NCI-H2196 (cell line): Measurements from ENCODE around the gene SGPP1.
A peak's percentile ranks its signal among the peaks of the same experiment; 100 is the strongest.
"Not testable (repeated sequence)": the region's sequence is repeated elsewhere in the genome, so short reads cannot be mapped to it uniquely, and the experiment has no call there.

Experiments used
- DNase-seq: peaks from one replicate; lab custom pipeline; 2025; ENCODE audit not compliant: unreplicated experiment; lab: John Stamatoyannopoulos, UW

Gene SGPP1

GRCh38 chr14:63726499-63726898, 1.4 kb downstream of the SGPP1 start:
- DNase-seq: no peak

DNA sequence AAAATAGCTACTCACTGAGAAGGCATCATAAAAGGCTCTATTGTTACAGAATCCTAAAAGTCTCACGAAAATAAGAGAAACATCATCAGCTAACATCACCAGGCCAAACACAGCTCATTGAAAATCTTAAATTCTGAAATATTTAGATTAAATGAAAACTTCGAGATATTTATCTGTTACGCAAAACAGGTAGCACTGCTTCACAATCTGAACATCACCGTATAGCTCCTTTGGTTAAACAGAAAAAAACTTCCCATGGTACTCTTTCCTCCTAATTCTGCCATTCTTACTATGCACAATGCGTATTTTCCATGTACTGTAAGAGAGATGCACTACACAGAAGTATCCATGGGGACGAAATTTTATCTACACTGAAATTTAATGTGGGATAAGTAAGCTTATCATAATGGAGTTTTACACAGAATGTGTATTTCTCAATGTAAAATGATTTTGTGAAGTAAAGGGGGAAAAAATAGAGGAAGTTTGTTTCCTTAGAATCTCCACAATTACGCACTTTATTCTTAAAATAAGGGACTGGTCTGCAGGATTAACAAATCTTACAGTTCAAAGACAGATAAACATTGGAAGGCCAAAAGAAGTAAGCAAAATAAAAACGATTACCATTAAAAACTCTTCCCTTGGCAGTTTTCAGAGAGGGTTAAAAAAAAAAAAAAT, 1.9 kb downstream of the SGPP1 start:
- no peak for DNase-seq

DNA sequence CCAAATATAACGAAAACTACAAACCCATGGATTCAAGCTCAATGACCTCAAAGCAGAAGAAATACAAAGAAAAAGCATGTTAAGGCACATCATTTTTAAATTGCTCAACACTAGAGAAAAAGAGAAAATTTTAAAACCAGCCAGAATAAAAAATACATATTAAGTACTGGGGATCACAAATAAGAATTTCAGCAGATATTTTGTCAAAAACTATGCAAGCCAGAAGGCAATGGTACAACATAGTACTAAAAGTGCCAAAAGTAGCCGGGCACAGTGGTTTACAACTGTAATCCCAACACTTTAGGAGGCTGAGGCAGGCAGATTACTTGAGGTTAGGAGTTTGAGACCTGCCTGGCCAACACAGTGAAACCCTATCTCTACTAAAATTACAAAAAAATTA, 10.2 kb downstream of the SGPP1 start:
- DNase-seq: no peak

GRCh38 chr14:63715360-63715759, 12.5 kb downstream of the SGPP1 start:
- DNase-seq: no peak

- no peak for DNase-seq
Measured at GRCh38 chr14:63713764-63714163, 14.1 kb downstream of the SGPP1 start.

- no peak for DNase-seq
Measured at GRCh38 chr14:63713058-63713457, 14.8 kb downstream of the SGPP1 start.

GRCh38 chr14:63712123-63712522, 15.7 kb downstream of the SGPP1 start:
- DNase-seq: no peak

GRCh38 chr14:63710497-63710896, 17.4 kb downstream of the SGPP1 start:
- no peak for DNase-seq

DNA sequence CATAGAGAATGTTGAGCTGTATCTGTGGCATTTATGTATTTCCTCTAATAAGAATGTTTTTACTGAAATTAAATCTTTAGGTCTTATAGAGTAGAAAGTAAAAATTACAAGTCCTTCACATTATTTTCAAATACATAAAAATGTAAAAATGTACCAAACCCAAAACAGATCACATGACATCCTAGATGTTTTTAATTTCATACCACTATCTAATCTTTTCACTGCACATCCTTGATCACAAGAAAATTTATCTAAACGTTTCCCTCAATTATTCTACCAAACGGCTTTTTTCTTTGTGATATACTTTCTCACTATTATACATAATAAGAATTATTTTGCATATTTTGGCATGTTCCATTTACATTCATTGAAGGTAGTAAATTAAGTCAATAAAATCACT, 18.3 kb downstream of the SGPP1 start:
- no peak for DNase-seq

DNA sequence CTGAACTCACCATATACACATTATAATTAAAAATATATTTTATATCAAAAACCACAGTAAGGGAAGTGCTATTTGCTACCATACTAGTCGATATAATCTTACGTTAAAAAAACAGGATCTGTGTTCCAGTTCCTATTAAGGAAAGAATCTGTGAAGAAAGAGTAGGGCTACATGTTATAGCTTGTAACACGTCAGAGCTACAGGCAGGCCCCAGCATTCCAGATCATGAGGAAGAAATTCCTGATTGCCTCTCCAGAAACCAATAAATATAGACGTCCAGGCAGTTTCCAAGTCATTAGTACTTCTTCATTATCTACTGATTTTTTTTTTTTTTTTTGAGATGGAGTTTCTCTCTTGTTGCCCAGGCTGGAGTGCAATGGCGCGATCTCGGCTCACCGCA, 20.6 kb downstream of the SGPP1 start:
- DNase-seq: no peak

DNA sequence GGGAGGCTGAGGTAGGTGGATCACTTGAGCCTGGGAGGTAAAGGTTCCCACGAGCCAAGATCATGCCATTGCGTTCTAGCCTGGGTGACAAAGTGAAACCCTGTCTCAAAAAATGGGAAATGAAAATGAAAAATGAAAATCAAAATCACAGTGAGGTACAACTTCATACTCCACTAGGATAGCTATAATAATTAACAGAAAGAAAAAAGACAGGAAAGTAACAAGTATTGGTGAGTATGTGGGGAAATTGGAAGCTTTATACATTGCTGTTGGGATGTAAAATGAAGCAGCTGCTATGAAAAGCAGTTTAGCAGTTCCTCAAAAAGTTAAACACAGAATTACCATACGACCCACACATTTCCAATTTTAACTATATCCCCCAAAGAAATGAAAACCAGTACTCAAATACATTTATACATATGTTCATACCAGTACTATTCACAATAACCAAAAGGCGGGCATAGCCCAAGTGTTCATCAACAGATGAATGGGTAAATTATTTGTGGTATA, 22.2 kb downstream of the SGPP1 start:
- no peak for DNase-seq

DNA sequence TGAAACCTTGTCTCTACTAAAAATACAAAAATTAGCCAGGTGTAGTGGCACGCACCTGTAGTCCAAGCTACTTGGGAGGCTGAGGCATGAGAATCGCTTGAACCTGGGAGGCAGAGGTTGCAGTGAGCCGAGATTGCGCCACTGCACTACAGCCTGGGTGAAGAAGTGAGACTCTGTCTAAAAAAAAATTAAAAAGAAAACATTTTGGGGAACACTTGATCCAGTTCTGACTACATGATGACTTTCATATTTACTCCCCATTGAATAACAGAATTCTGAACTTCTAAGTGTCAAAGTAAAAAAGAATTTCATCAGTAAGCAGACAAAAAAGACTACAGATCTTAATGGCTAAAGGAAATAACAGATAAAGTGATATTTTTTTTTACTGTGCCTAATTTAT, 25.3 kb downstream of the SGPP1 start:
- not testable (repeated sequence) for DNase-seq

DNA sequence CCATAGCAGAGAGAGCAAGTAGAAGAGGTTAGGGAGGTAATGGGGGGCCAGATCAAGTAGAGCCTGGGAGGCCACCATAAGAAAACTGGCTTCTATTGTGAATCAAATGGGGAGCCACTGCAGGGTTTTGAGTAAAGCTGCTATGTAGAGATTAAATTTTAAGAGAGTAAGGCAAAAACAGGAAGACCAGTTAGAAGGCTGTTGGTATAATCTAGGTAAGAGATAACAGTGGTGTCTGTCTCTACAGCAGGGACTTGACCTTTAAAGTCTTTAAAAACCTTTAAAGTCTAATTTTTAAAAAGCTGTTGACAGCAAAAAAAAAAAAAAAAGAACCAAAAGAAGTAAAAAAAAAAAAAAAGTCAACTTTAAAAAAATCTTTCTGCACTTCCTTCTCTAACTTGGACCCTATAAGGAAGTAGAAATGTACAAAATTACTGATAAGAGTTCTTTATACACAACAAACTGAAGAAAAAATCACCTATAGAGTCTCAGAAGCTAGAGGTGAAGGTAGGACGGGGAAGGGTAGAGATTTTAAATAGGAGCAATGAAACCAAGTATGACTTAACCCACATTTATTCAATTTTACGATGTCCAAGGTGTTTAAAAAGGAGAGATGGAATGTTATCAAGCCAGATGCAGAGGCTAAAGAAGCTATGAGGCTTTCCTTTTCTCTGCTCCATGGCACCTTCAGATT, 26.1 kb downstream of the SGPP1 start:
- no peak for DNase-seq

- DNase-seq: no peak
Measured at GRCh38 chr14:63692310-63693020, 35.4 kb downstream of the SGPP1 start.

GRCh38 chr14:63689132-63689531, 38.7 kb downstream of the SGPP1 start:
- DNase-seq: no peak

GRCh38 chr14:63686926-63687325, 40.9 kb downstream of the SGPP1 start:
- DNase-seq: no peak

DNA sequence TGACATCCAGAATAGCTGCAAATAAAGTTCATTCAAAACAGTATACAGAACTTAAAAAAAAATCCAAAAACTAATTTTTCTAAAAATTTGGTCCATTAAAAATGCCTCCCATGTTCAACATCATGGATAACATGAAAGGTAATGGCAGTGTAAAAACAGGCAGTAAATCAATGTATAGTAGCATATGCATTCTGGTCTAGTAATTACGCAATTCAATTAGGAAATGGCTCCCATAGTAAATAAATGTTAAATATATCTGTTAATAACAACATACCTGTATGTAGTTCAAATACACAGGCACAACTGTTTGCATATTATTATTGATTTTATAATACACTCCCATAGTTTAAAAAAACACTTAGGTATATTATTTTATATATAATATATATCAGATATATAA, 42.5 kb downstream of the SGPP1 start:
- DNase-seq: no peak

- no peak for DNase-seq
Measured at GRCh38 chr14:63682727-63683593, 44.9 kb downstream of the SGPP1 start.

- no peak for DNase-seq
Measured at GRCh38 chr14:63678536-63678935, 49.3 kb downstream of the SGPP1 start.

DNA sequence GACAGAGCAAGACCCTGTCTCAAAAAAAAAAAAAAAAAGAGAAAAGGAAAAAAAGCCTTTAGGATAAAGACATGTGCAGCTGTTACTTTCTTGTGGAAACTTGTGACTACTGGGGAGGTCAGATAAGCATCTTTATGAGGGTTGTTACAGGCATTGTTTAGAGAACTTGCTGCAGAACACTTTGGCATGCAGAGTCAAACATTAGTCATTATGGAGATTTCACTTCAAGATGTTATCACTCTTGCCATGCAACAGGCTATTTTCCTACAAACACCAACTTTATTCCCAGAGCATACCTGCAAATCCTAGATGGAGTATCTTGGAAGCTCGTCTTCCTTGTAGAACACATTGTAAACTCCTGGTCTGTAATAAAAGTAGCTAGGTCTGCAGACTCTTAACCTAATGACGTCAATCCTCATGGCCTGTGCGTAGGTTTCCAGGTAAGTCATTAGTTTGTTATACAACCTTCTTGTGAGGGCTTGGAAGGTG, 49.9 kb downstream of the SGPP1 start:
- DNase-seq: peak; percentile 15

GRCh38 chr14:63676615-63677014, 51.2 kb downstream of the SGPP1 start:
- DNase-seq: no peak
